Activated naive CD4-positive, alpha-beta T cell treated with anti-CD3 and anti-CD28 coated beads, Interleukin-2, amount 50 U/mL, for 72 hours (primary cell): ENCODE results near the gene LCOR. TPM values are rescaled to one million over a fixed set of nuclear protein-coding genes. Genes with fewer than 3 reads are reported as not detected.
"Not testable (repeated sequence)": the region's sequence is repeated elsewhere in the genome, so short reads cannot be mapped to it uniquely, and the experiment has no call there.

Source experiments
- ATAC-seq, 2 donors: fragments of 150-1000 bp; cut with Tn5 transposase; 2 replicates each; pipeline ENCODE4 v1.10.0; 2021; ENCODE audit warnings: mild to moderate bottlenecking in 2 of 2, moderate library complexity in 2 of 2
- DNase-seq, 2 donors: peaks; one replicate each; pipeline ENCODE4 v3.0.0; 2021 to 2022; ENCODE audit warnings: low spot score in 2 of 2
- H3K27ac Mint-ChIP-seq, 2 donors: one replicate each; pipeline ENCODE4 v1.8.0; 2022; ENCODE audit warnings: mild to moderate bottlenecking in 2 of 2, mixed read lengths in 2 of 2
- H3K36me3 Mint-ChIP-seq, 2 donors: one replicate each; pipeline ENCODE4 v1.8.0; 2022; ENCODE audit warnings: mixed read lengths in 2 of 2
- H3K9me3 Mint-ChIP-seq, 2 donors: one replicate each; pipeline ENCODE4 v1.8.0; 2022; ENCODE audit warnings: mixed read lengths in 2 of 2
- total RNA-seq, 2 donors: library from RNA; stranded (reverse); gene quantifications; one replicate each; pipeline ENCODE4 v1.2.3, GENCODE V29; 2022

Gene LCOR
- total RNA-seq, 2 donors from 2014 or later = 27.1 to 30.0 TPM

- not testable (repeated sequence) for H3K9me3 Mint-ChIP-seq, DNase-seq, ATAC-seq, H3K27ac Mint-ChIP-seq, H3K36me3 Mint-ChIP-seq
These were observed 111.1 kb downstream of the LCOR start for GRCh38 chr10:96943161-96943560.

GRCh38 chr10:96947036-96947435 lies 114.9 kb downstream of the LCOR start:
- peaks cover 0 to 6% of the 10 kb centered on the region in 2 donors for H3K36me3 Mint-ChIP-seq
- H3K27ac Mint-ChIP-seq = no peak overlapping the region
- DNase-seq = no peak
- H3K9me3 Mint-ChIP-seq = no peaks in the 10 kb centered on the region
- ATAC-seq = no peak

- ATAC-seq (no peak), DNase-seq (no peak)
- Mint-ChIP-seq H3K27ac (no peak overlapping the region), H3K36me3 (peaks cover 0 to 6% of the 10 kb centered on the region in 2 donors), H3K9me3 (no peaks in the 10 kb centered on the region)
These were observed 117.1 kb downstream of the LCOR start for GRCh38 chr10:96949039-96949683.

- no peak for DNase-seq
- no peak for ATAC-seq
- H3K9me3 Mint-ChIP-seq = no peaks in the 10 kb centered on the region
- H3K36me3 Mint-ChIP-seq = peaks cover 8 to 11% of the 10 kb centered on the region in 2 donors
- no peak overlapping the region for H3K27ac Mint-ChIP-seq
These were observed 119.9 kb downstream of the LCOR start for GRCh38 chr10:96951954-96952353.

- Mint-ChIP-seq H3K27ac (no peak overlapping the region), H3K36me3 (peaks cover 8 to 11% of the 10 kb centered on the region in 2 donors), H3K9me3 (no peaks in the 10 kb centered on the region)
- DNase-seq (no peak), ATAC-seq (no peak)
These were observed 123.7 kb downstream of the LCOR start for GRCh38 chr10:96955794-96956193.

- Mint-ChIP-seq H3K9me3 (no peaks in the 10 kb centered on the region), H3K36me3 (peaks cover 8 to 11% of the 10 kb centered on the region in 2 donors), H3K27ac (no peak overlapping the region)
- DNase-seq = no peak
- no peak for ATAC-seq
These were observed 126.0 kb downstream of the LCOR start for GRCh38 chr10:96958071-96958470.

GRCh38 chr10:96959733-96960132 lies 127.6 kb downstream of the LCOR start:
- ATAC-seq (no peak), DNase-seq (no peak)
- Mint-ChIP-seq H3K9me3 (no peaks in the 10 kb centered on the region), H3K36me3 (peaks cover 8 to 11% of the 10 kb centered on the region in 2 donors), H3K27ac (no peak overlapping the region)

GRCh38 chr10:96960872-96961271 lies 128.8 kb downstream of the LCOR start:
- ATAC-seq (no peak), DNase-seq (no peak)
- no peaks in the 10 kb centered on the region for H3K9me3 Mint-ChIP-seq
- H3K27ac Mint-ChIP-seq = no peak overlapping the region
- H3K36me3 Mint-ChIP-seq = peaks cover 0 to under 1% of the 10 kb centered on the region in 2 donors

GRCh38 chr10:96964131-96964530 lies 132.0 kb downstream of the LCOR start:
- DNase-seq = no peak
- no peaks in the 10 kb centered on the region for H3K36me3 Mint-ChIP-seq

GRCh38 chr10:96967847-96968246 lies 135.7 kb downstream of the LCOR start:
- no peak overlapping the region for H3K27ac Mint-ChIP-seq
- no peaks in the 10 kb centered on the region for H3K36me3 Mint-ChIP-seq
- no peak for ATAC-seq
- no peaks in the 10 kb centered on the region for H3K9me3 Mint-ChIP-seq
- DNase-seq = no peak

More at GRCh38 chr10:96964131-96964530, 132.0 kb downstream of the LCOR start:
- H3K27ac Mint-ChIP-seq = no peak overlapping the region
- no peaks in the 10 kb centered on the region for H3K9me3 Mint-ChIP-seq
- no peak for ATAC-seq

- H3K9me3 Mint-ChIP-seq = no peaks in the 10 kb centered on the region
- H3K27ac Mint-ChIP-seq = no peak overlapping the region
- no peak for DNase-seq
- no peaks in the 10 kb centered on the region for H3K36me3 Mint-ChIP-seq
- no peak for ATAC-seq
These were observed 136.8 kb downstream of the LCOR start for GRCh38 chr10:96968682-96969423.

GRCh38 chr10:96971324-96971723 lies 139.2 kb downstream of the LCOR start:
- ATAC-seq (no peak), DNase-seq (no peak)
- H3K36me3 Mint-ChIP-seq = no peaks in the 10 kb centered on the region
- H3K9me3 Mint-ChIP-seq = no peaks in the 10 kb centered on the region
- peak overlapping the region in 1 of 2 donors; percentile 17 for H3K27ac Mint-ChIP-seq

GRCh38 chr10:96972264-96972663 lies 140.2 kb downstream of the LCOR start:
- no peak for DNase-seq
- no peak for ATAC-seq
- H3K9me3 Mint-ChIP-seq = no peaks in the 10 kb centered on the region
- H3K36me3 Mint-ChIP-seq = no peaks in the 10 kb centered on the region
- H3K27ac Mint-ChIP-seq = no peak overlapping the region

- Mint-ChIP-seq H3K27ac (no peak overlapping the region), H3K9me3 (no peaks in the 10 kb centered on the region), H3K36me3 (peaks cover 0 to 4% of the 10 kb centered on the region in 2 donors)
- ATAC-seq (no peak), DNase-seq (no peak)
These were observed 142.0 kb downstream of the LCOR start for GRCh38 chr10:96973809-96974747.

- Mint-ChIP-seq H3K27ac (no peak overlapping the region), H3K9me3 (no peaks in the 10 kb centered on the region), H3K36me3 (peaks cover 0 to 4% of the 10 kb centered on the region in 2 donors)
- no peak for ATAC-seq
- DNase-seq = no peak
These were observed 143.0 kb downstream of the LCOR start for GRCh38 chr10:96975136-96975535.

- peaks cover 0 to 3% of the 10 kb centered on the region in 2 donors for H3K9me3 Mint-ChIP-seq
- ATAC-seq = peak; percentile 81 to 90
- H3K27ac Mint-ChIP-seq = peak overlapping the region; percentile 74 to 95
- peaks cover 15 to 16% of the 10 kb centered on the region in 2 donors for H3K36me3 Mint-ChIP-seq
- no peak for DNase-seq
These were observed 146.6 kb downstream of the LCOR start for GRCh38 chr10:96978621-96979154.
